Raji (cell line): ENCODE data around the gene HS6ST1.

ENCODE experiments used
- POLR2A ChIP-seq: IDR thresholded peaks from 2 replicates; pipeline ENCODE4 v1.6.1; 2011; ENCODE audit warnings: low read depth, low read length, control low read depth; ENCODE audit not compliant: insufficient read depth

Gene HS6ST1

DNA sequence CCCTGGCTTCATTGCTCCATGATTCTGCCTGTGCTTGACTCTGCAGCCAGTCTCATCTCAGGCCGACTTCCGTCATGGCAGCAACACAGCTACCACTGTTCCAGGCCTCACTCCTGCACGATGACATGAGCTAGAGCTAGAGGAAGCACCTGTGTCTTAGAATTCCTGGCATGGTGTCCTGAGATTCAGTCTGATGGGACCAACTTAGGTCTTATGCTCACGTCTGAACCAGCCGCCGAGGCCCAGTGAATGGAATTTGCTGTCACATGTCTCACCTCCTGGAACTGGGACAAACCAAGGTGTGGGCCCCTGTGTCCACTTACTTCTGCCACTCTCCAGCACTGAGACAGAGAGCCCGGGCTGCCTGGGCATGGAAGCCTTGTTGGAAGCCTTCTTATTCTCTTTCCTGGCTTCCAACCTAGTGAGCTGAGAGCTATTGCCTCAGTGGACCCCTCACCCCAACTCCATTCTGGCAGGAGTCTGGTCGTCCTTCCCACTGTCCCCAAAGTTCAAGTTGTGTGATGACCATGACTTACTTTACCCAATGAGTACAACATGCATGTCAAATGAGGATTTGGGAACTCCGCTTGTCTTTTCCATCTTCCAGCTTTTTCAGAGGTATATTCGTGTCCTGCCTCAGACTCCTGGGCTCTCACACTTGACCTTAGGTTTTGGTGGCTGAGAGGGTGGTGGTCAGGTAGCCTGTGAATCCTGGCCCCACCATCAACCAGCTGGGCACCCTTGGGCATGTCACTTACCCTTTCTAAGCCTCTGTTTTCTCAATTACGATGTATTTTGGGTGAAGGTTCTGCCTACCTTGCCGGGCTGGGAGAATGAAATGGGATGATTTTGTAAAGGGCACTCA is 39.1 kb upstream of the HS6ST1 start:
- no peak for TF ChIP-seq POLR2A

GRCh38 chr2:128356127-128356526 is 37.5 kb upstream of the HS6ST1 start:
- no peak for TF ChIP-seq POLR2A

DNA sequence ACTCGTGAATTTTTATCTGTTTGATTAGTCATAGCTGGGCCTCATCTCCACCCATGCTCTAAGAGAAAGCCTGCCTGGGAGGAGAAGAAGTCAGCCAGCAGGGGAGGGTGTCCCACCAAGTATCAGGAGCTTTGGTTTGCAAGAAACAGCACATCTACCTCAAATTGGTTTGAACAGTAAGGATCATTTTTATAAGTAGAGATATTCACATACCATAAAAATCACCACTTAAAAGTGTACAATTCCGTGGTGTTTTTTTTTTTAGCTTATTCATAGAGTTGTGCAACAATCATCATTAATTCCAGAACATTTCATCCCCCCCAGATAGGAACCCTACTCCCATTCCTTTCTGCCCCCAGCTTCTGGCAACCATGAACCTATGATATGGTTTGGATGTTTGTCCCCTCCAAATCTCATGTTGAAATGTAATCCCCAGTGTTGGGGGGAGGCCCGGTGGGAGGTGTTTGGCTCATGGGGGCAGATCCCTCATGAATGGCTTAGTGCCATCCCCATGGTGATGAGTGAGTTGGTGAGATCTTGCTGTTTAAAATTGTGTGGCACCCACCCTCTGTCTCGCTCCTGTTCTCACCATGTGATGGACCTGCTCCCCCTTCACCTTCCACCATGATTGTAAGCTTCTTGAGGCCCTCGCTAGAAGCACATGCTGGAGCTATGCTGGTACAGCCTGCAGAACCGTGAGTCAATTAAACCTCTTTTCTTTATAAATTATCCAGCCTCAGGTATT is 36.2 kb upstream of the HS6ST1 start:
- TF ChIP-seq POLR2A: no peak

DNA sequence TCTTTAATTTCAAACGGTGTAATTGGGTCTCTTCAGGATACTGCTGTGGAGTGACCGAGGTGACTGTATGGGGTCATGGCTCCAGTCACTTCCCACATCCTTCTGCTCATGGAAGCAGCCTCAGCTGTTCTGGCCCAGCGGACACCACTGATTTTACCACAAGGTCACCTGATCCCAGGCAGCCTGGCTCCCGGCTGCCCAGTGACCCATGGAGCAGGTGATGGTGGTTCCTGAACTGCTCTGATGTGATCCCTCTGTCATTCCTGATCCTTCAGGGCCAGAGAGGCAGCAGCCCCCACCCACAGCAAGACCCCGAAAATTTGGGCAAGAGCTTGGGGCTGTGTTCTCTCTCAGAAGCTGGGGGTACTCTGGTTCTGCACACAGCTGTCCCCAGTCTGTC is 35.5 kb upstream of the HS6ST1 start:
- TF ChIP-seq POLR2A: no peak

- TF ChIP-seq POLR2A: no peak
These were observed 32.1 kb upstream of the HS6ST1 start for GRCh38 chr2:128350736-128351135.

DNA sequence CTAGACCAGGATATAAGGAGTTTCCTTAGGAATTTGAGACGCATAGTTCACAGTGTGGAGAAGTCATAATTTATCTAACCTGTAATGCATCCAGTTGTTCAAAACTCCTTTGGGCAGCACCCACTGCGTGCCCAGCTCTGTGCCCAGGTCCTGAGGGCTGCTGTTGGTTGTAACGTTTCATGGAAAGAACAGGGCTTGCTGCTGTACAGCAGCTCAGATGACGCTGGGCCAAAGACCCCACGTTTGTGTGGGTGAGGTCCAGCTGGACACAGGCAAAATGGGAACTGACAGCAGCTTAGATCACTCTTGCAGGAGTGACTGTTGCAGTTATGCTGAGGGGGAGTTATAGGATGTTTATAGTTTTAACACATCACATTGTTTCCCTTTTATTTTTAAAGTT is 30.0 kb upstream of the HS6ST1 start:
- TF ChIP-seq POLR2A: no peak

- TF ChIP-seq POLR2A: no peak
These were observed 29.3 kb upstream of the HS6ST1 start for GRCh38 chr2:128347701-128348539.

GRCh38 chr2:128347171-128347558 is 28.5 kb upstream of the HS6ST1 start:
- no peak for TF ChIP-seq POLR2A

- TF ChIP-seq POLR2A: no peak
These were observed 27.9 kb upstream of the HS6ST1 start for GRCh38 chr2:128346291-128347170.

DNA sequence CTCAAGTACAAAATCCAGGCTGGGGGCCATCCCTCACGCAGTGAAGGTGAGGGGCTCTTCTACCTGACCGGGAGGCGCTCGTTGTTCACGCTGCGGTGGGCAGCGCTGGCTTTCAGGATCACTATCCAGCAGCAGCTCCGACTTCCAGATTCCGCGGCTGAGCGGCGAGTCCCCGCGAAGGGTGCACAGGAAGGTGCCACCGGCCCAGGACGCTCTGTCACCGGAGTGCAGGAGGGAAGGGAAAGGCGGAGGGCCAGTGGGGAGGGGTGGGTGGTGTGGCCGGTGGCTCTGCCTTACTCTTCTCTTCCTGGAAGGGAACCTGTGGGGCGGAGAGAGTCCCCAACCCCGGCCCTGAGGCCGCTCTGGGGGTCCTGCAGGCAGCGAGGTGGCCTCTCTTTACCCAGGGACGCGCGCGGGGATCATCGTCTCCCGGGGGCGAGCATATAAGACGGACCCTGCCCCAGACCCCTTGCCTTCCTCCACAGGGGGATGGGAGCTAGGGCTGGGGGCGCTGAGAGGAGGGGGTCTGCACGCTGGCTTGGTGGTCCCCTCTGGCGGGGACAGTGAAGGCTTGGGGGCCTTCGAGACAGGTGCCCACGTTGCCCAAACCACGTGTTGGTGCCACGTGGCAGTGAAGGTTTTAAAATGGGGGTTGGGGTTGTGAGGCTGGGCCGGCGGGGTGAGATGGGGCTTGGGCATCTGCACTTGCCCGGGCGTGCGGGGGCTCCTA is 26.9 kb upstream of the HS6ST1 start:
- no peak for TF ChIP-seq POLR2A

GRCh38 chr2:128344101-128344500 is 25.4 kb upstream of the HS6ST1 start:
- TF ChIP-seq POLR2A: no peak

DNA sequence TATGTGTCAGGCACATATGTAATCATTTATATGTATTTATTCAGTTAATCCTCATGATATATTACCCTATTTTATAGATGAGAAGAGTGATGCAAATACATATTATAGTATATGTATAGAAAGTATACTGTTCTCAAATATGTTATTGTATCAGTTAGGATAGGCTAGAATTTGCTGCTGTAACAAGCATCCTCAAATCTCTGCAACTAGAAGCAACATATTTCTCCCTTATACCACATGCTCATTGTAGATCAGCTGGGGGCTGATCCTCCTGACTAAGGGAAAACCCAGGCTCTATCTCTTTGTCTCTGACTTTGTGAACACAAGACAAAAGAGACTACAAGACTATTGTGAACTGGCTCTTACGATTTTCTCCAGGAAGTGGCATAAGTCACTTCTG is 24.8 kb upstream of the HS6ST1 start:
- TF ChIP-seq POLR2A: no peak

DNA sequence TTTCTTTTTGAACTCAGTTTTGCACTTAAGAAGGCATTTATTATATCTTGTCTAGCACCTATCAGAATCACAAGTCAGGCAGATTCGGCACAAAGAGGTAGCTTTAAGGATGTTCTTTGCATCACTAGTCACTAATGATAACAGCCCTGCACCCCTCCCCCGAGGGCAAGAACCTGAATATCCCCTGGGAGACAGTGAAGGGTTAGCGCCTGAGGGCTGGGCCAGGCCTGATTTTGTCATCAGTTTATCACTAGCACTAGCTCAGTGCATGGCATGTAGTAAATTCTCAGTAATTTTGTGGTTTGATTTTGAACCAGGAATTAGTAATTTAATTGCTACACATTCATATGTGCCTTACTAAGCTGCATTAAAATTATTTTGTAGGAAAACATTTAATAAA is 23.9 kb upstream of the HS6ST1 start:
- TF ChIP-seq POLR2A: no peak

DNA sequence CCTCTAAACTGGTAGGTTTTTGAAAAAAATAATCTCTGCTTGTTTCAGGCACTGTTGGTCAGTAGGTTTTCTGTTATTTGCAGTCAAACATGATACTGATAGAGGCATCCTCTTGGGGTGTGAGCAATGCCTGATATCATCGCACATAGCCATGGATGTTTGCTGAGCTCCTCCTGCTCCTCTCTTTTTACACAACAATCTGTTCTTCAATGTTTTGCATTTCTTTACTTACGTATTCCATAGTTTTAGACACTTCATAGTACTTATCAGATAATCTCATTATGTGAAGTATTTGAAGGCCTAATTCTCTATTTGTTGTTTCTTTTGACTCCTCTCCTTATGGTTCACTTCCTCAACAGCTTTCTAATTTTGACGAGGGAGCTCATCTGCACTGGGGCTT is 23.0 kb upstream of the HS6ST1 start:
- no peak for TF ChIP-seq POLR2A
